Measurements from ENCODE around the gene CLIC5. TPM values are rescaled to one million over a fixed set of nuclear protein-coding genes. Genes with fewer than 3 reads are reported as not detected.

The CLIC5 gene
- polyA plus RNA-seq, 2 donors, result 0.25 to 0.37 TPM

DNA sequence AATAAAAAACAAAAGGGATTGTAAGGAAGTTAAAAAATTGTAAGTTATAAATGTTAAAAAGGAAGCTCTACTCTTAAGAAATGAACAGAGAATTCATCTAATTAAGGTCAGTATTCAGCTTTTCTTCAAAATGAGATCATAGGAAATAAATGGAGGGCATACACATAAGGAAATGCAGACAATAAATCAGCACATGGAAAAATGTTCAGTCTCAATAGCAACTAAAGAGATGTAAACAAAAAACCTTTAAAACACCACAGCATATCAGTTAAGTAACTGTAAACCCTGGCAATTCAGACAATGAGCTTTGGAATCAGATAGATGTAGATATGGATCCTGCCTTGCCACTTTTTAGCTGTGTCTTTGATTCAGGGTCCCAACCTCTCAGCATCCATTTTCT lies 24.0 kb upstream of the CLIC5 start:
- Histone ChIP-seq H3K9me3 (ENCODE audit: control insufficient read depth in 2 of 2, insufficient read depth in 1 of 2, low read depth in 1 of 2, low read length in 1 of 2) (no peaks in the 10 kb centered on the region), H3K36me3 (ENCODE audit: control insufficient read depth in 2 of 2, insufficient read depth in 2 of 2, low read length in 1 of 2) (no peaks in the 10 kb centered on the region), H3K27me3 (ENCODE audit: control insufficient read depth in 1 of 2, insufficient read depth in 2 of 2, low read length in 2 of 2) (no peaks in the 10 kb centered on the region), H3K27ac (ENCODE audit: low read depth in 2 of 2, low read length in 1 of 2) (no peak overlapping the region), H3K4me3 (ENCODE audit: low read depth in 1 of 2, low read length in 2 of 2) (no peak overlapping the region), H3K4me1 (ENCODE audit: control insufficient read depth in 2 of 2, insufficient read depth in 2 of 2, low read length in 1 of 2) (no peaks in the 10 kb centered on the region)

DNA sequence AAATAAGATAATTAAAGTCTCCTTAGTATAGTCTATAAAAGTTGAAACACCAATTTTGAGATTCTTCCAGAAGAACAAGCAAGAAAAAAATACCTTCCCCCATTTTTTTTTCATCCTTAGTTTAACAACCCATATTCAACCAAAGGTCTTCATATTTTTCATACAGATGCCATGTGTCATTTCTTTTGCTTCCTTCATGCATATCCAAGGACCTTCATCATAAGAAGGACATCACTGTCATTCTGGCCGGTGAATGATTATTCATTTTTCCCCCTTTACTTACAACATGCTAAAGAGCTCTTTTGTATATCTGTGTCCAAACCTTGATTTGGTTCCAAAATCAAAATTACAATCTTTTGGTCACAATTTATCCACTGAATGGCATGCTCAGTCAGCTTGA lies 21.3 kb upstream of the CLIC5 start:
- Histone ChIP-seq H3K27ac (ENCODE audit: low read depth in 2 of 2, low read length in 1 of 2) (no peak overlapping the region), H3K9me3 (ENCODE audit: control insufficient read depth in 2 of 2, insufficient read depth in 1 of 2, low read depth in 1 of 2, low read length in 1 of 2) (no peaks in the 10 kb centered on the region), H3K4me1 (ENCODE audit: control insufficient read depth in 2 of 2, insufficient read depth in 2 of 2, low read length in 1 of 2) (no peaks in the 10 kb centered on the region), H3K27me3 (ENCODE audit: control insufficient read depth in 1 of 2, insufficient read depth in 2 of 2, low read length in 2 of 2) (no peaks in the 10 kb centered on the region), H3K4me3 (ENCODE audit: low read depth in 1 of 2, low read length in 2 of 2) (no peak overlapping the region), H3K36me3 (ENCODE audit: control insufficient read depth in 2 of 2, insufficient read depth in 2 of 2, low read length in 1 of 2) (no peaks in the 10 kb centered on the region)
- WGBS, 2 donors, result 93 to 95% methylated on average over 1 of the region's 1 CpG

DNA sequence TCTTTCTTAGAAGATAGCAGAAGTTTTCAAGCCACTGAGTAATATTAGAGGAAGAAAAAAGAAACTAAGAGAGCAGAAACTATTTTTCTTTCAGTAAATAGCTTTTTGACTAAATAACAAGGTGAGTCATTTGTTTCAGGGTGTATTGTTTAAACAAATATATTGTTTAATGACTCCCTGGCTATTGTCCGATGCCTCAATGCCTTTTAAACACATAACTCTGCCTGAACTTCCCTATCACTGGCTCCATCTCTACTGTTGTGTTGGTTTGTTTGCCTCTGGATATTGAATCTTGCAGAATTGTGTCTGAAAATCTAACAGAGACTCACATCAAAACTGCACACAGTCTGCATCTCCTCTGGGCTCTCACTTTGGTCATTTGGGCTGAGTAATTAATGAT lies 19.6 kb upstream of the CLIC5 start:
- no peak overlapping the region for H3K27ac ChIP-seq (ENCODE audit: low read depth in 2 of 2, low read length in 1 of 2)
- no peaks in the 10 kb centered on the region for H3K27me3 ChIP-seq (ENCODE audit: control insufficient read depth in 1 of 2, insufficient read depth in 2 of 2, low read length in 2 of 2)
- H3K36me3 ChIP-seq (ENCODE audit: control insufficient read depth in 2 of 2, insufficient read depth in 2 of 2, low read length in 1 of 2), result no peaks in the 10 kb centered on the region
- no peaks in the 10 kb centered on the region for H3K4me1 ChIP-seq (ENCODE audit: control insufficient read depth in 2 of 2, insufficient read depth in 2 of 2, low read length in 1 of 2)
- H3K4me3 ChIP-seq (ENCODE audit: low read depth in 1 of 2, low read length in 2 of 2), result no peak overlapping the region
- no peaks in the 10 kb centered on the region for H3K9me3 ChIP-seq (ENCODE audit: control insufficient read depth in 2 of 2, insufficient read depth in 1 of 2, low read depth in 1 of 2, low read length in 1 of 2)
- WGBS, 2 donors, result 60 to 64% methylated on average over 1 of the region's 1 CpG

DNA sequence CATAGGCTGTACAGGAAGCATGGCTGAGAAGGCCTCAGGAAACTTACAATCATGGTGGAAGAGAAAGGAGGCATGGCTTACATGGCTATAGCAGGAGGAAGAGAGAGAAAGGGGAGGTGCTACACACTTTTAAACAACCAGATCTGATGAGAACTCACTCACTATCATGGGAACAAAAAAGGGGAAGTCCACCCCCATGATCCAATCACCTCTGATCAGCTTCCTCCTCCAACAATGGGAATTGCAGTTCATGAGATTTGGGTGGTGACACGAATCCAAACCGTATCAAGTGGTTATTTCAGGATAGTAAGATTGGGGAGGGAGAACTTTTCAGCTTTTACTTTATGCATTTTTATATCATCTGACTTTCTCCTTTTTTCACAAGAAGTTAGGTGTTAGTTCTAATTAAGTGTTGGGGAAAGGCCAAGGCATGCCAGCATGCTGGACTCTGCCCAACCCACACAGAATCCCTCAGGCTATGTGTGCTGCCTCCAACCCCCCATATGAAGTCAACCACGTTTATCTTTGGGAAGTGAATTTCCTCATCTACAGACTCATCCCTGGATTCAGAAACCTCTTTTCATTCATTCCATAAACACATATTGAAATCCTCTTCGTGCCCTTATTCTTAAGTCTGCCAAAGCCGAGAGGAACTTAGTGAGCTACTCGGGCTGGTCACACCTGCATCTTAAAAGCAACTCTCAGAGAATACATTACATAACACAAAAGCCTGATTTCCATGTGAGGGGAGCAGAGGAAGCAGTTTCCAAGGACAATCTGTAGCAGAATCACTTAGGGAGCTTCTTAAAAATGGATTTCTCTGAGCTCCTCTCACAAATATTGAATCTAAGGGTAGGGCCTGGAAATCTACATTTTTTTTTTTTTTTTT lies 16.7 kb upstream of the CLIC5 start:
- Histone ChIP-seq H3K9me3 (ENCODE audit: control insufficient read depth in 2 of 2, insufficient read depth in 1 of 2, low read depth in 1 of 2, low read length in 1 of 2) (no peaks in the 10 kb centered on the region), H3K27me3 (ENCODE audit: control insufficient read depth in 1 of 2, insufficient read depth in 2 of 2, low read length in 2 of 2) (no peaks in the 10 kb centered on the region), H3K4me3 (ENCODE audit: low read depth in 1 of 2, low read length in 2 of 2) (no peak overlapping the region), H3K4me1 (ENCODE audit: control insufficient read depth in 2 of 2, insufficient read depth in 2 of 2, low read length in 1 of 2) (no peaks in the 10 kb centered on the region), H3K36me3 (ENCODE audit: control insufficient read depth in 2 of 2, insufficient read depth in 2 of 2, low read length in 1 of 2) (no peaks in the 10 kb centered on the region), H3K27ac (ENCODE audit: low read depth in 2 of 2, low read length in 1 of 2) (no peak overlapping the region)
- 44 to 63% methylated on average over 6 of the region's 6 CpGs for WGBS, 2 donors

DNA sequence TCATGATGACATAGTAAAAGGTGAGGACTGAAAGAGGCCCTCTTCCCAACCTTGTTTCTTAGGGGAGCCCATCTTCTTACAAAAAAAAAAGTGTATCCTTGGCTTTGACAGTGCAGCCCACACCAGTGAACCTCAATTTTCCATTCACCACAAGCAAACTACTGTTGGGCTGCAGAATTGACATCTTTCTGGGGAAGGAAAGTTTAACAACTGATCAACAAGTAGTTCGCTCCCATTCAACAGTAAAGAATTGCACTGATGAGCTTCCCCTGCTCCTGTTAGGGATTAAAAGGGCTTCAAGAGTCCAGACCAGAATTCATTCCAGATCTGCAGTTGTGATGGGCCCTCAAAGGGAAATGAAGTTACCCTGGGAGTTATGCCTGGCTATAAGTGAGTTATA lies 13.9 kb upstream of the CLIC5 start:
- Histone ChIP-seq H3K27ac (ENCODE audit: low read depth in 2 of 2, low read length in 1 of 2) (no peak overlapping the region), H3K9me3 (ENCODE audit: control insufficient read depth in 2 of 2, insufficient read depth in 1 of 2, low read depth in 1 of 2, low read length in 1 of 2) (no peaks in the 10 kb centered on the region), H3K27me3 (ENCODE audit: control insufficient read depth in 1 of 2, insufficient read depth in 2 of 2, low read length in 2 of 2) (no peaks in the 10 kb centered on the region), H3K36me3 (ENCODE audit: control insufficient read depth in 2 of 2, insufficient read depth in 2 of 2, low read length in 1 of 2) (no peaks in the 10 kb centered on the region), H3K4me3 (ENCODE audit: low read depth in 1 of 2, low read length in 2 of 2) (no peak overlapping the region), H3K4me1 (ENCODE audit: control insufficient read depth in 2 of 2, insufficient read depth in 2 of 2, low read length in 1 of 2) (no peaks in the 10 kb centered on the region)
- 90 to 98% methylated on average over 1 of the region's 1 CpG for WGBS, 2 donors

DNA sequence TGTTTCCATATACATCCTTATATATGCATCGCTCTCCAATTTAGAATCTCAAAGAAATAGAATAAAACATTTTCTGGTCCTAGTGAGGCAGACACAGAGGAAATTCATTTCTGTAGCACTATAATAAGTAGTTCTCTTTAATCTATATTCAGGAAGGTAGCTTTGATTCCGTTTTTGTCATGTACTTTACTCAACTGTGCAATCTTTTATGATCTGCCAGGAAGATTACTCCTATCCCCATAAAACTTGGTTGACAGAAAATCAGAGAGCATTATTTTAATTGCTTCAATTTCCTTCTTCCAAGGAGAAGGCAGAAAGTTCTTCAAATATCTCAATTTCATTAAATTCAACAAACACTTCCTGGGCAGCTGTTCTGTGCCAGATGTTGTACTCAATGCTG lies 10.6 kb upstream of the CLIC5 start:
- no peaks in the 10 kb centered on the region for H3K27me3 ChIP-seq (ENCODE audit: control insufficient read depth in 1 of 2, insufficient read depth in 2 of 2, low read length in 2 of 2)
- no peaks in the 10 kb centered on the region for H3K4me1 ChIP-seq (ENCODE audit: control insufficient read depth in 2 of 2, insufficient read depth in 2 of 2, low read length in 1 of 2)
- H3K9me3 ChIP-seq (ENCODE audit: control insufficient read depth in 2 of 2, insufficient read depth in 1 of 2, low read depth in 1 of 2, low read length in 1 of 2), result no peaks in the 10 kb centered on the region
- no peak overlapping the region for H3K27ac ChIP-seq (ENCODE audit: low read depth in 2 of 2, low read length in 1 of 2)
- no peak overlapping the region for H3K4me3 ChIP-seq (ENCODE audit: low read depth in 1 of 2, low read length in 2 of 2)
- WGBS, 2 donors, result 70 to 77% methylated on average over 2 of the region's 2 CpGs
- H3K36me3 ChIP-seq (ENCODE audit: control insufficient read depth in 2 of 2, insufficient read depth in 2 of 2, low read length in 1 of 2), result no peaks in the 10 kb centered on the region

GRCh38 chr6:46025573-46025972 lies 9.9 kb upstream of the CLIC5 start:
- Histone ChIP-seq H3K4me1 (ENCODE audit: control insufficient read depth in 2 of 2, insufficient read depth in 2 of 2, low read length in 1 of 2) (no peaks in the 10 kb centered on the region), H3K9me3 (ENCODE audit: control insufficient read depth in 2 of 2, insufficient read depth in 1 of 2, low read depth in 1 of 2, low read length in 1 of 2) (no peaks in the 10 kb centered on the region), H3K27me3 (ENCODE audit: control insufficient read depth in 1 of 2, insufficient read depth in 2 of 2, low read length in 2 of 2) (no peaks in the 10 kb centered on the region), H3K27ac (ENCODE audit: low read depth in 2 of 2, low read length in 1 of 2) (no peak overlapping the region), H3K36me3 (ENCODE audit: control insufficient read depth in 2 of 2, insufficient read depth in 2 of 2, low read length in 1 of 2) (no peaks in the 10 kb centered on the region), H3K4me3 (ENCODE audit: low read depth in 1 of 2, low read length in 2 of 2) (no peak overlapping the region)
- WGBS, 2 donors, result 71 to 77% methylated on average over 4 of the region's 4 CpGs

- 69 to 83% methylated on average over 1 of the region's 1 CpG for WGBS, 2 donors
- Histone ChIP-seq H3K4me1 (ENCODE audit: control insufficient read depth in 2 of 2, insufficient read depth in 2 of 2, low read length in 1 of 2) (no peaks in the 10 kb centered on the region), H3K4me3 (ENCODE audit: low read depth in 1 of 2, low read length in 2 of 2) (no peak overlapping the region), H3K27me3 (ENCODE audit: control insufficient read depth in 1 of 2, insufficient read depth in 2 of 2, low read length in 2 of 2) (no peaks in the 10 kb centered on the region), H3K27ac (ENCODE audit: low read depth in 2 of 2, low read length in 1 of 2) (no peak overlapping the region), H3K9me3 (ENCODE audit: control insufficient read depth in 2 of 2, insufficient read depth in 1 of 2, low read depth in 1 of 2, low read length in 1 of 2) (no peaks in the 10 kb centered on the region), H3K36me3 (ENCODE audit: control insufficient read depth in 2 of 2, insufficient read depth in 2 of 2, low read length in 1 of 2) (no peaks in the 10 kb centered on the region)
These were observed 8.6 kb upstream of the CLIC5 start for GRCh38 chr6:46024124-46024769.

- H3K4me1 ChIP-seq (ENCODE audit: control insufficient read depth in 2 of 2, insufficient read depth in 2 of 2, low read length in 1 of 2), result no peaks in the 10 kb centered on the region
- no peaks in the 10 kb centered on the region for H3K36me3 ChIP-seq (ENCODE audit: control insufficient read depth in 2 of 2, insufficient read depth in 2 of 2, low read length in 1 of 2)
- no peak overlapping the region for H3K27ac ChIP-seq (ENCODE audit: low read depth in 2 of 2, low read length in 1 of 2)
- no peak overlapping the region for H3K4me3 ChIP-seq (ENCODE audit: low read depth in 1 of 2, low read length in 2 of 2)
- no peaks in the 10 kb centered on the region for H3K27me3 ChIP-seq (ENCODE audit: control insufficient read depth in 1 of 2, insufficient read depth in 2 of 2, low read length in 2 of 2)
- WGBS, 2 donors, result 67 to 70% methylated on average over 3 of the region's 3 CpGs
- no peaks in the 10 kb centered on the region for H3K9me3 ChIP-seq (ENCODE audit: control insufficient read depth in 2 of 2, insufficient read depth in 1 of 2, low read depth in 1 of 2, low read length in 1 of 2)
These were observed 7.7 kb upstream of the CLIC5 start for GRCh38 chr6:46023216-46023915.
